GM12878 (cell line): Measurements from ENCODE around the gene TESK2. TPM values are rescaled to one million over a fixed set of nuclear protein-coding genes. Genes with fewer than 3 reads are reported as not detected.

Experiments
- ATAC-seq: fragments of 200-7000 bp; cut with Tn5 transposase; 3 replicates; pipeline ENCODE4 v1.9.1; 2020; ENCODE audit warnings: mild to moderate bottlenecking, moderate library complexity
- BruUV-seq: library from RNA; stranded (reverse); fragments of 400-500 nt; replicated peaks from 2 replicates; lab custom pipeline; 2021; lab: Mats Ljungman, UMichigan
- CTCF ChIA-PET: fragments of 300-600 bp; sonication (Branson Sonifier 250); formaldehyde crosslinking; extraction: SDS; loops from one replicate; lab custom pipeline; 2021; ENCODE audit warnings: inconsistent platforms; lab: Yijun Ruan, JAX
- POLR2A ChIA-PET: fragments of 350-600 bp; formaldehyde crosslinking; extraction: SDS; loops from one replicate; lab custom pipeline; 2021; ENCODE audit warnings: inconsistent platforms; lab: Charles Lee
- RAD21 ChIA-PET: fragments of 300-600 bp; sonication (Branson Sonifier 250); formaldehyde crosslinking; loops from one replicate; lab custom pipeline; 2023; ENCODE audit warnings: antibody characterized with exemption; ENCODE audit not compliant: unreplicated experiment; lab: Charles Lee
- SMC1A ChIA-PET: fragments of 300-600 bp; sonication (Branson Sonifier 250); formaldehyde crosslinking; loops from one replicate; lab custom pipeline; 2023; ENCODE audit not compliant: unreplicated experiment, uncharacterized antibody; lab: Charles Lee
- DNase-seq: peaks from one replicate; pipeline ENCODE4 v3.0.0-alpha.2; 2011; ENCODE audit warnings: low read depth, low spot score
- FAIRE-seq: peaks from 3 replicates; lab custom pipeline; 2011; peaks lifted over from hg19 to GRCh38; lab: Jason Lieb, UNC
- H2AFZ ChIP-seq: 2 replicates; pipeline ENCODE4 v1.6.0; 2011; ENCODE audit warnings: low read depth, low read length, control low read depth; ENCODE audit not compliant: control insufficient read depth
- H3K27ac ChIP-seq: 2 replicates; pipeline ENCODE4 v1.5.1; 2011; ENCODE audit warnings: control low read depth; ENCODE audit not compliant: control insufficient read depth, insufficient read depth
- H3K27me3 ChIP-seq, 2 experiments: replicated peaks in 1 of 2; 2 replicates each; pipeline versions ENCODE4 v1.6.0 to v1.6.1; 2011; ENCODE audit warnings: low read length in 1 of 2; ENCODE audit not compliant: control insufficient read depth in 2 of 2, insufficient read depth in 2 of 2
- H3K36me3 ChIP-seq, 2 experiments: 2 replicates each; pipeline ENCODE4 v1.5.1; 2011; ENCODE audit warnings: low read length in 1 of 2; ENCODE audit not compliant: control insufficient read depth in 2 of 2, insufficient read depth in 2 of 2
- H3K4me1 ChIP-seq: 2 replicates; pipeline ENCODE4 v1.6.1; 2011; ENCODE audit warnings: mild to moderate bottlenecking, low read length, moderate library complexity, mixed read lengths; ENCODE audit not compliant: control insufficient read depth, insufficient read depth
- H3K4me2 ChIP-seq: 2 replicates; pipeline ENCODE4 v1.6.0; 2011; ENCODE audit warnings: control low read depth; ENCODE audit not compliant: control insufficient read depth, insufficient read depth
- H3K4me3 ChIP-seq: fragments of 200-600 bp; sonication (generic); 2 replicates; pipeline ENCODE4 v1.5.1; 2016
- H3K79me2 ChIP-seq: 2 replicates; pipeline ENCODE4 v1.6.0; 2011; ENCODE audit warnings: low read length; ENCODE audit not compliant: control insufficient read depth, insufficient read depth
- H3K9ac ChIP-seq: 2 replicates; pipeline ENCODE4 v1.8.0; 2011; ENCODE audit warnings: low read length, control low read depth, mixed read lengths; ENCODE audit not compliant: control insufficient read depth, insufficient read depth
- H3K9me3 ChIP-seq: replicated peaks from 3 replicates; pipeline ENCODE4 v1.5.1; 2011; ENCODE audit warnings: mild to moderate bottlenecking, low read length; ENCODE audit not compliant: control insufficient read depth, insufficient read depth
- H4K20me1 ChIP-seq: 2 replicates; pipeline ENCODE4 v1.6.0; 2011; ENCODE audit not compliant: control insufficient read depth, insufficient read depth
- IRF4 ChIP-seq: IDR thresholded peaks from 2 replicates; pipeline ENCODE4 v1.6.1; 2011; ENCODE audit warnings: low read depth, low read length
- MEF2B ChIP-seq: fragments of 450-650 bp; IDR thresholded peaks from 2 replicates; pipeline ENCODE4 v1.6.1; 2018; ENCODE audit warnings: mild to moderate bottlenecking, moderate library complexity; ENCODE audit not compliant: partially characterized antibody, poor library complexity, severe bottlenecking
- NBN ChIP-seq: fragments of 450-650 bp; IDR thresholded peaks from 2 replicates; pipeline ENCODE4 v1.6.1; 2016
- NR2F1 ChIP-seq: fragments of 450-650 bp; conservative IDR thresholded peaks from 2 replicates; pipeline ENCODE4 v1.6.1; 2017; ENCODE audit warnings: mild to moderate bottlenecking
- RUNX3 ChIP-seq: IDR thresholded peaks from 2 replicates; pipeline ENCODE4 v1.6.1; 2012; ENCODE audit warnings: low read length, inconsistent platforms
- STAT1 ChIP-seq: fragments of 450-650 bp; conservative IDR thresholded peaks from 2 replicates; pipeline ENCODE4 v1.6.1; 2014; ENCODE audit warnings: antibody characterized with exemption, mild to moderate bottlenecking
- ZBTB40 ChIP-seq: fragments of 450-650 bp; IDR thresholded peaks from 2 replicates; pipeline ENCODE4 v1.6.1; 2016; ENCODE audit warnings: mild to moderate bottlenecking, moderate library complexity, borderline replicate concordance
- ZNF217 ChIP-seq: fragments of 450-650 bp; IDR thresholded peaks from 2 replicates; pipeline ENCODE4 v1.6.1; 2017; ENCODE audit warnings: antibody characterized with exemption, mild to moderate bottlenecking
- WGBS: methylation state at CpG from one replicate; pipeline ENCODE4 v1.1.6; 2016; ENCODE audit warnings: low lambda C conversion rate; ENCODE audit not compliant: insufficient replicate concordance, insufficient coverage; ENCODE audit errors: missing lambda C conversion rate; 5-methylcytosine and 5-hydroxymethylcytosine counted together
- in situ Hi-C: fragments of 300-500 bp; cut with MboI; formaldehyde crosslinking; loops from 9 replicates; pipeline ENCODE4 v1.14.3; 2018; ENCODE audit warnings: mixed read lengths
- intact Hi-C: fragments of 100-400 bp; cut with micrococcal nuclease; formaldehyde crosslinking; loops from one replicate; pipeline ENCODE4 v1.14.2; 2022; ENCODE audit not compliant: unreplicated experiment
- polyA plus RNA-seq, 11 experiments: library from polyadenylated mRNA; depleted of rRNA in 4 of 11; unstranded in 6 of 11; stranded (reverse) in 5 of 11; fragments of >200 nt; fragmentation: Nextera tagmentation in 4 of 11; fragmentation: Illumina TruSeq in 1 of 11; extraction: Ambion mirVana in 4 of 11; extraction: Trizol in 1 of 11; gene quantifications; 1 replicate in 1 of 11; 2 replicates in 10 of 11; pipeline versions ENCODE4 v1.2.1 to v1.2.3, GENCODE V29; 2011 to 2016; ENCODE audit warnings: inconsistent platforms in 2 of 11, missing spikeins in 2 of 11, low read depth in 1 of 11
- total RNA-seq, 4 experiments: library from RNA; depleted of rRNA in 3 of 4; stranded (reverse); fragments of >200 nt in 3 of 4; fragmentation: Illumina TruSeq in 1 of 4; extraction: Trizol in 1 of 4; gene quantifications; 2 replicates each; pipeline versions ENCODE4 v1.2.1 to v1.2.3, GENCODE V29; 2013 to 2021
- TF ChIP-seq, protein P1 (sequence below): fragments of 450-650 bp; IDR thresholded peaks from 2 replicates; pipeline ENCODE4 v1.6.1; 2017; ENCODE audit warnings: mild to moderate bottlenecking, low read depth, inconsistent platforms; ENCODE audit not compliant: poor library complexity, severe bottlenecking

TESK2 gene
- total and polyA plus RNA-seq, 10 of the 15 experiments (the other 5 are each of a cell fraction or from before 2014, with no cell fraction given) = 2.2 to 10.0 (median 5.7) TPM

DNA sequence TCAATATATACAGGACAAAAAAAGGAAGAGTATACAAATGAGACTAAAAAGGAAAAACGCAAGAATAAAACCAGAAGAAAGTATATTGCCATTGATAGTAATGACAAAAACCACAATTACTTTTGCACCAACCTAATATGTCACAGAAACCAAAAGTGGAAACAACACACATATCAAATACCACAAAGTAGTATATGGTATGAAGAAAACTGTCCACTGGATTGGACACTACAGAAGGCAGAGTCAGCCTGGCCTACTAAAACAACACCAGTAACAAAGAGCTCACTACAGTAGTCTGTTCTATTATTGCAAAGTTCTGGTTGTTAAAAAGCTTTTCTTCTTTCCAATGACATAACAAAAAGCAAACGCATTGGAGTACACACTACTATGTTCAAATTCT, 17.7 kb downstream of the TESK2 start (continued):
- TF ChIP-seq, protein P1, sequence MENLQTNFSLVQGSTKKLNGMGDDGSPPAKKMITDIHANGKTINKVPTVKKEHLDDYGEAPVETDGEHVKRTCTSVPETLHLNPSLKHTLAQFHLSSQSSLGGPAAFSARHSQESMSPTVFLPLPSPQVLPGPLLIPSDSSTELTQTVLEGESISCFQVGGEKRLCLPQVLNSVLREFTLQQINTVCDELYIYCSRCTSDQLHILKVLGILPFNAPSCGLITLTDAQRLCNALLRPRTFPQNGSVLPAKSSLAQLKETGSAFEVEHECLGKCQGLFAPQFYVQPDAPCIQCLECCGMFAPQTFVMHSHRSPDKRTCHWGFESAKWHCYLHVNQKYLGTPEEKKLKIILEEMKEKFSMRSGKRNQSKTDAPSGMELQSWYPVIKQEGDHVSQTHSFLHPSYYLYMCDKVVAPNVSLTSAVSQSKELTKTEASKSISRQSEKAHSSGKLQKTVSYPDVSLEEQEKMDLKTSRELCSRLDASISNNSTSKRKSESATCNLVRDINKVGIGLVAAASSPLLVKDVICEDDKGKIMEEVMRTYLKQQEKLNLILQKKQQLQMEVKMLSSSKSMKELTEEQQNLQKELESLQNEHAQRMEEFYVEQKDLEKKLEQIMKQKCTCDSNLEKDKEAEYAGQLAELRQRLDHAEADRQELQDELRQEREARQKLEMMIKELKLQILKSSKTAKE = no peak
- TF ChIP-seq STAT1 = no peak

GRCh38 chr1:45470306-45470798, 20.6 kb downstream of the TESK2 start:
- Histone ChIP-seq H3K4me1 (peaks cover 61% of the 10 kb centered on the region), H3K27me3 (no peaks in the 10 kb centered on the region), H3K9me3 (no peaks in the 10 kb centered on the region), H3K4me2 (peak overlapping the region; percentile 2; the same call in 1 of the 2 replicates), H2AFZ (no peak overlapping the region), H4K20me1 (no peaks in the 10 kb centered on the region), H3K4me3 (no peak overlapping the region), H3K79me2 (no peaks in the 10 kb centered on the region), H3K27ac (no peak overlapping the region), H3K36me3 (no peaks in the 10 kb centered on the region), H3K9ac (no peak overlapping the region)
- CTCF ChIA-PET = interaction anchor here (0.5 to 4.7 kb wide), 8 partner anchors 21 to 739 kb away, joined by 3 to 47 read pairs (median 4); partner anchors contain the start of genes RNU5D-1 and TESK2
- DNase-seq (peak; percentile 72), ATAC-seq (peak; percentile 82), FAIRE-seq (peak; percentile 54)
- intact Hi-C loops (no loop called here), in situ Hi-C loops (no loop called here)
- POLR2A ChIA-PET = interaction anchor here (0.8 to 1.0 kb wide), 5 partner anchors 16 to 437 kb away, joined by 3 to 12 read pairs (median 3); no protein-coding TSS in a partner anchor
- BruUV-seq = no TSS peak
- SMC1A ChIA-PET = interaction anchor here (0.7 to 5.0 kb wide), 19 partner anchors 12 to 437 kb away, joined by 3 to 37 read pairs (median 3); partner anchors contain the start of genes MMACHC and TESK2
- RAD21 ChIA-PET = interaction anchor here (0.6 to 3.0 kb wide), 11 partner anchors 10 to 167 kb away, joined by 3 to 25 read pairs (median 4); partner anchors contain the start of genes CCDC163, MMACHC, MUTYH and TESK2
- 0% methylated on average over 2 of the region's 2 CpGs for WGBS
- 0 out of 2 replicates have a peak, but pooled peaks have one; percentile 59 for TF ChIP-seq IRF4
- TF ChIP-seq ZNF217 = peak; percentile 99
- TF ChIP-seq, protein P1 = peak; percentile 85
- TF ChIP-seq NBN = peak; percentile 51
- no peak for TF ChIP-seq ZBTB40
- peak; percentile 65 for TF ChIP-seq RUNX3
- peak; percentile 52 for TF ChIP-seq MEF2B
- TF ChIP-seq NR2F1 = peak; percentile 88
